DND-41 (cell line): ENCODE data around the gene LRRC8D.

ENCODE experiments used
- ATAC-seq: fragments of 200-7000 bp; cut with Tn5 transposase; 3 replicates; pipeline ENCODE4 v1.9.1; 2021; ENCODE audit warnings: low read depth; ENCODE audit not compliant: insufficient read depth
- DNase-seq: peaks from one replicate; pipeline ENCODE4 v3.0.0-alpha.2; 2020
- H2AFZ ChIP-seq: 2 replicates; pipeline ENCODE4 v1.6.0; 2012; ENCODE audit warnings: low read depth, low read length
- H3K27ac ChIP-seq: 2 replicates; pipeline ENCODE4 v1.5.1; 2012; ENCODE audit warnings: low read length, inconsistent platforms
- H3K27me3 ChIP-seq: fragments of 200-600 bp; sonication (generic); 2 replicates; pipeline ENCODE4 v1.6.0; 2012; ENCODE audit warnings: low read length, mild to moderate bottlenecking, inconsistent platforms; ENCODE audit not compliant: insufficient read depth, poor library complexity
- H3K36me3 ChIP-seq: 2 replicates; pipeline ENCODE4 v1.5.1; 2012; ENCODE audit warnings: low read length, inconsistent platforms; ENCODE audit not compliant: insufficient read depth
- H3K4me1 ChIP-seq: 2 replicates; pipeline ENCODE4 v1.5.1; 2012; ENCODE audit warnings: mild to moderate bottlenecking, low read length; ENCODE audit not compliant: insufficient read depth
- H3K4me2 ChIP-seq: 2 replicates; pipeline ENCODE4 v1.6.0; 2012; ENCODE audit warnings: mild to moderate bottlenecking, moderate library complexity, low read length, inconsistent platforms; ENCODE audit not compliant: insufficient read depth
- H3K4me3 ChIP-seq, 2 experiments: fragments of 200-600 bp in 1 of 2; shearing (Covaris generic) in 1 of 2; 2 replicates each; pipeline ENCODE4 v1.5.1; 2012 to 2016; ENCODE audit warnings: inconsistent platforms in 2 of 2, low read length in 2 of 2, mild to moderate bottlenecking in 2 of 2, low read depth in 1 of 2, moderate library complexity in 1 of 2
- H3K79me2 ChIP-seq: 2 replicates; pipeline ENCODE4 v1.6.0; 2012; ENCODE audit warnings: low read length, inconsistent platforms; ENCODE audit not compliant: insufficient read depth
- H3K9ac ChIP-seq: 2 replicates; pipeline ENCODE4 v1.6.0; 2012; ENCODE audit warnings: low read depth, mild to moderate bottlenecking, inconsistent platforms, low read length, moderate library complexity
- H3K9me3 ChIP-seq: 2 replicates; pipeline ENCODE4 v1.5.1; 2012; ENCODE audit warnings: low read length, moderate library complexity, mild to moderate bottlenecking, inconsistent platforms; ENCODE audit not compliant: insufficient read depth, severe bottlenecking
- H4K20me1 ChIP-seq: 2 replicates; pipeline ENCODE4 v1.6.0; 2012; ENCODE audit warnings: low read length; ENCODE audit not compliant: insufficient read depth
- EZH2 ChIP-seq: IDR thresholded peaks from 3 replicates; pipeline ENCODE4 v1.6.1; 2012; ENCODE audit warnings: borderline replicate concordance, low read depth, mild to moderate bottlenecking, moderate library complexity, low read length, inconsistent platforms; ENCODE audit not compliant: severe bottlenecking
- TF ChIP-seq, protein P1 (sequence below): IDR thresholded peaks from 2 replicates; pipeline ENCODE4 v1.5.1; 2012; ENCODE audit warnings: borderline replicate concordance, low read length, moderate library complexity, mild to moderate bottlenecking; ENCODE audit not compliant: poor library complexity, severe bottlenecking; ENCODE audit errors: extremely low read depth

LRRC8D gene

DNA sequence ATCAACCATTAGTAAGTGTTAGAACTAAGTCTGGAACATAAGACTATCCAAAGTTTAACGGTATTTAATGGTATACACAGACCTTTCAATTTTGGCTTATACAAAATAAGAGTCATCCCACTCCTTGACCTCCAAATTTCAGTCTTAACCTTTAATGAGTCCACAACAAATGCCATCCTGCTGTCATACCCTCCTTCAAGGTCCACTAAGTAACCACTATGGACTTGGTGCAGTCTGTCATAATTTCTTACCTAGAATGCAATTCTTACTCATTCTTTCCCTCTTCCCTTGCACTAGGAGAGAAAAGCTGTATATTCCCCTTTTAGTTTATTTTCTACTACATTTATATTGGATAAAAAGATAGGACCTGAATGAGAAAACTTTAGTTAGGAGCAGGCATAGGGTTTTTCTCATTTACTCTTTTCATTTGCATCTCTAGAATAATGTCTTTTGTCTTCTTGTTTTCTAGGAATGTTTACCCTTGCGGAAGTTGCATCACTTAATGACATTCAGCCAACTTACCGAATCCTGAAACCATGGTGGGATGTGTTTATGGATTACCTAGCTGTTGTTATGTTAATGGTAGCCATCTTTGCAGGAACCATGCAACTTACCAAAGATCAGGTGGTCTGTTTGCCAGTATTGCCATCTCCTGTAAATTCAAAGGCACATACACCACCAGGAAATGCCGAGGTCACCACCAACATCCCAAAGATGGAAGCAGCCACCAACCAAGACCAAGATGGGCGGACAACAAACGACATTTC, 111.9 kb downstream of the LRRC8D start:
- Histone ChIP-seq H3K9me3 (no peaks in the 10 kb centered on the region), H2AFZ (no peak overlapping the region), H4K20me1 (no peaks in the 10 kb centered on the region; the same call in 1 of the 2 replicates), H3K27ac (no peak overlapping the region), H3K9ac (no peak overlapping the region), H3K27me3 (no peaks in the 10 kb centered on the region), H3K79me2 (no peaks in the 10 kb centered on the region), H3K36me3 (peaks cover 44% of the 10 kb centered on the region), H3K4me2 (no peak overlapping the region), H3K4me3 (no peak overlapping the region), H3K4me1 (no peaks in the 10 kb centered on the region)
- ATAC-seq (no peak), DNase-seq (no peak)
- TF ChIP-seq, protein P1, sequence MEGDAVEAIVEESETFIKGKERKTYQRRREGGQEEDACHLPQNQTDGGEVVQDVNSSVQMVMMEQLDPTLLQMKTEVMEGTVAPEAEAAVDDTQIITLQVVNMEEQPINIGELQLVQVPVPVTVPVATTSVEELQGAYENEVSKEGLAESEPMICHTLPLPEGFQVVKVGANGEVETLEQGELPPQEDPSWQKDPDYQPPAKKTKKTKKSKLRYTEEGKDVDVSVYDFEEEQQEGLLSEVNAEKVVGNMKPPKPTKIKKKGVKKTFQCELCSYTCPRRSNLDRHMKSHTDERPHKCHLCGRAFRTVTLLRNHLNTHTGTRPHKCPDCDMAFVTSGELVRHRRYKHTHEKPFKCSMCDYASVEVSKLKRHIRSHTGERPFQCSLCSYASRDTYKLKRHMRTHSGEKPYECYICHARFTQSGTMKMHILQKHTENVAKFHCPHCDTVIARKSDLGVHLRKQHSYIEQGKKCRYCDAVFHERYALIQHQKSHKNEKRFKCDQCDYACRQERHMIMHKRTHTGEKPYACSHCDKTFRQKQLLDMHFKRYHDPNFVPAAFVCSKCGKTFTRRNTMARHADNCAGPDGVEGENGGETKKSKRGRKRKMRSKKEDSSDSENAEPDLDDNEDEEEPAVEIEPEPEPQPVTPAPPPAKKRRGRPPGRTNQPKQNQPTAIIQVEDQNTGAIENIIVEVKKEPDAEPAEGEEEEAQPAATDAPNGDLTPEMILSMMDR, result no peak
- TF ChIP-seq EZH2, result no peak

GRCh38 chr1:89934461-89934860, 113.6 kb downstream of the LRRC8D start:
- peaks cover 44% of the 10 kb centered on the region for H3K36me3 ChIP-seq
- no peaks in the 10 kb centered on the region for H3K4me1 ChIP-seq
- ATAC-seq, result no peak

GRCh38 chr1:89935235-89935634, 114.4 kb downstream of the LRRC8D start:
- no peaks in the 10 kb centered on the region for H3K27me3 ChIP-seq
- no peak for DNase-seq
- H3K4me3 ChIP-seq, result no peak overlapping the region
- no peak overlapping the region for H3K27ac ChIP-seq
- no peaks in the 10 kb centered on the region; the same call in 1 of the 2 replicates for H4K20me1 ChIP-seq
- no peak overlapping the region for H3K9ac ChIP-seq
- no peak overlapping the region for H3K4me2 ChIP-seq
- H3K4me1 ChIP-seq, result no peaks in the 10 kb centered on the region
- ATAC-seq, result no peak
- H3K9me3 ChIP-seq, result no peaks in the 10 kb centered on the region
- no peak overlapping the region for H2AFZ ChIP-seq
- H3K36me3 ChIP-seq, result peaks cover 44% of the 10 kb centered on the region
- TF ChIP-seq, protein P1, result no peak
- no peak for TF ChIP-seq EZH2
- H3K79me2 ChIP-seq, result no peaks in the 10 kb centered on the region

More at GRCh38 chr1:89934461-89934860, 113.6 kb downstream of the LRRC8D start:
- no peaks in the 10 kb centered on the region; the same call in 1 of the 2 replicates for H4K20me1 ChIP-seq
- no peak overlapping the region for H2AFZ ChIP-seq
- H3K4me2 ChIP-seq, result no peak overlapping the region
- TF ChIP-seq, protein P1, result no peak
- no peak for TF ChIP-seq EZH2
- H3K27me3 ChIP-seq, result no peaks in the 10 kb centered on the region
- no peak for DNase-seq
- no peak overlapping the region for H3K9ac ChIP-seq
- no peak overlapping the region for H3K4me3 ChIP-seq
- no peaks in the 10 kb centered on the region for H3K79me2 ChIP-seq
- no peaks in the 10 kb centered on the region for H3K9me3 ChIP-seq
- no peak overlapping the region for H3K27ac ChIP-seq
